Right cardiac atrium (tissue), 5 donors: Measurements from ENCODE around the gene PITX2. TPM values are rescaled to one million over a fixed set of nuclear protein-coding genes. Genes with fewer than 3 reads are reported as not detected.

ENCODE experiments used
- ATAC-seq, 2 donors: fragments of 200-7000 bp; cut with Tn5 transposase; one replicate each; pipeline versions ENCODE4 v1.8.0 to v1.9.1; 2020; ENCODE audit warnings: moderate library complexity in 2 of 2, mild to moderate bottlenecking in 1 of 2
- DNase-seq, 3 donors: peaks; one replicate each; pipeline ENCODE4 v3.0.0-alpha.2; 2020
- H3K27ac ChIP-seq: one replicate; pipeline ENCODE4 v1.5.1; 2013; ENCODE audit warnings: mild to moderate bottlenecking, low read length, control low read depth, moderate library complexity
- H3K27me3 ChIP-seq: one replicate; pipeline ENCODE4 v1.6.1; 2013; ENCODE audit not compliant: control insufficient read depth, insufficient read depth
- H3K4me1 ChIP-seq: one replicate; pipeline ENCODE4 v1.6.1; 2013; ENCODE audit warnings: low read length; ENCODE audit not compliant: control insufficient read depth, insufficient read depth
- H3K4me3 ChIP-seq: one replicate; pipeline ENCODE4 v1.5.1; 2013; ENCODE audit warnings: low read length, control low read depth
- H3K9me3 ChIP-seq: one replicate; pipeline ENCODE4 v1.6.1; 2013; ENCODE audit warnings: low read length; ENCODE audit not compliant: control insufficient read depth
- WGBS: extraction: QIAGEN DNeasy Blood & Tissue Kit; methylation state at CpG from one replicate; pipeline ENCODE4 v1.1.7; 2013; 5-methylcytosine and 5-hydroxymethylcytosine counted together
- intact Hi-C, 4 donors: fragments of 100-400 bp; cut with DNase I; formaldehyde crosslinking; loops; one replicate each; pipeline versions ENCODE4 v1.11.0 to v1.14.0; 2022 to 2023
- polyA plus RNA-seq: library from polyadenylated mRNA; stranded (reverse); fragments of 200-250 nt; gene quantifications from one replicate; pipeline ENCODE4 v1.2.3, GENCODE V29; 2013
- total RNA-seq, 4 donors: library from RNA; stranded (reverse); fragmentation: NEBNext Ultra II Directional; extraction: Animal tissue kit (Norgen Biotek cat#: 25700); gene quantifications; one replicate each; pipeline ENCODE4 v1.2.1, GENCODE V29; 2021
- donor health status: healthy with polysubstance abuse.
- donor health status: DM: no; HTN: yes; CAD: no.
- donor health status: DM: no; HTN: no; CAD: no.
- donor health status: DM: no; HTN: yes; CAD: no; lungs with severe emphysema.
- donor health status: DM: yes; HTN: yes; CAD: no.

The PITX2 gene
- total and polyA plus RNA-seq, 5 donors, result 0.14 to 0.57 TPM; not detected in 3

GRCh38 chr4:110621328-110621812, 1.5 kb downstream of the PITX2 start:
- intact Hi-C loops, result no loop called here
- Histone ChIP-seq H3K4me3 (peak overlapping the region; percentile 51), H3K27me3 (peaks cover 5% of the 10 kb centered on the region), H3K27ac (no peak overlapping the region), H3K4me1 (peaks cover 10% of the 10 kb centered on the region), H3K9me3 (no peaks in the 10 kb centered on the region)
- 9% methylated on average over 40 of the region's 40 CpGs for WGBS
- ATAC-seq (no peak), DNase-seq (peak in 1 of 3 donors; percentile 19)

DNA sequence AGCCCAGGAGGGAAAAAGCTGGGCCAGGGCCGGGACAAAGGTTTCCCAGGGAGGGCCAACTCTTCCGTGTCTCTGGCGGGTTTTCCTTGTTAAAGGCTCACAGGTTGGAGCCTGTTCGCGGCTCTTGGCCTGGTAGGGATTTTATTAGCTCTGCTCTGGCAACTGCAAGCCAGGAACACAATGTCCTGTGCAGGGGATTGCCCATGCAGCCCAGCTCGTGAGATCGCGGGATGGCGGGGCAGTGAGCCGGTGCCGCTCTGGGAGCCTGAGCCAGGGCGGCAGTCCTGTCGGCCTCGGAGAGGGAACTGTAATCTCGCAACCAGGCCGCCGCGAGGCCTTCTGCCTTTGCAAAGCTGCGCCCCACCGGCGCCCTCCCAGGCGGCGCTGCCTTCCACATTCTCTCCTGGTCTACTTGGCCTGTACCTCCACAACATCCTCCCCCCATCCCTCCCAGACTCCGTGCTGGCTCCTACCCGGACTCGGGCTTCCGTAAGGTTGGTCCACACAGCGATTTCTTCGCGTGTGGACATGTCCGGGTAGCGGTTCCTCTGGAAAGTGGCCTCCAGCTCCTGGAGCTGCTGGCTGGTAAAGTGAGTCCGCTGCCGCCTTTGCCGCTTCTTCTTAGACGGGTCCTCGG, 2.1 kb downstream of the PITX2 start:
- H3K27me3 ChIP-seq, result peaks cover 5% of the 10 kb centered on the region
- no peak overlapping the region for H3K27ac ChIP-seq
- no peaks in the 10 kb centered on the region for H3K9me3 ChIP-seq
- DNase-seq, result peak in 1 of 3 donors; percentile 52
- WGBS, result 18% methylated on average over 37 of the region's 37 CpGs
- intact Hi-C loops, result no loop called here
- H3K4me3 ChIP-seq, result peak overlapping the region; percentile 51
- peaks cover 10% of the 10 kb centered on the region for H3K4me1 ChIP-seq
- no peak for ATAC-seq

- no peak overlapping the region for H3K27ac ChIP-seq
- intact Hi-C loops, result no loop called here
- H3K4me3 ChIP-seq, result peak overlapping the region; percentile 11
- WGBS, result 45% methylated on average over 7 of the region's 7 CpGs
- DNase-seq (no peak), ATAC-seq (no peak)
- peaks cover 3% of the 10 kb centered on the region for H3K27me3 ChIP-seq
- H3K4me1 ChIP-seq, result peaks cover 10% of the 10 kb centered on the region
- H3K9me3 ChIP-seq, result no peaks in the 10 kb centered on the region
Measured at GRCh38 chr4:110620322-110620690, 2.6 kb downstream of the PITX2 start.

DNA sequence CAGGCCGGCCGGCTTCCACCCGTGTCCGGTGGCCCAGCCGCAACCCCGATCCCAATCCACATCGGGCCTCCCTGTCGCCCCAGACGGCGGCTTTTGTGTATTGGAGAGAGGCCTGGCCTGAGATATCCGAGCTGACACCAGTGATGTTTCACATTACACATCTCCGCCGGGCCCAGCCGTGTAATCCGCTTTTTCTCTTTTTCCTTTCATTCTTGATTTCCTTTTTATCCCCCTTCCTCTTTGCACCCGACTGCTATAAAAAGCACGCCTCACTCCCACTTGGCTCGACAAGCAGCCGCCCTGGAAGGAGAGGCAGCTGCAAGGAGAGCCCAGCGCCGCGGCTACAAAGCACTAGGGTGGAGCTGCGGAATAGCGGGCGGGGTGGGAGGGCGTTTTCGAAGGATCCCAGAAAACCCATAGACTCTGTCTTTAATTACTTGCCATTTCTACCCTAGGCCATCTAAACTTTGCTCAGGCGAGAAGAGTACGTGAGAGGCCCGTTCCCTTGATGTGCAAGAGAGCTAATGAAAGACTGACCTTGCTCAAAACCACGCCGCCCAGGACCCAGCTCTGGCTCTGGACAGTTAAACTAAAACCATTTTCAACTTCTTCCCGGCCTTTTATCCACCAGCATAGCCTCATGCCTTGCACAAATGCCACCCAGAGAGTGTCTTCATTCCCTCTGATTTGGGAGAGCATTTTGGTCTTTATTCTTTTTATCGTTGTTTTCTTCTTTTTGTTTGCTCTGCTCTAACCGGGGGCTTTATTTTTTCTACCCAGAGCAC, 3.2 kb downstream of the PITX2 start:
- 26% methylated on average over 35 of the region's 35 CpGs for WGBS
- Histone ChIP-seq H3K9me3 (no peaks in the 10 kb centered on the region), H3K4me1 (peaks cover 10% of the 10 kb centered on the region), H3K27me3 (peaks cover 3% of the 10 kb centered on the region), H3K27ac (no peak overlapping the region), H3K4me3 (peak overlapping the region; percentile 15)
- ATAC-seq, result no peak
- intact Hi-C loops, result no loop called here
- DNase-seq, result peak in 1 of 3 donors; percentile 16

GRCh38 chr4:110618581-110619462, 4.1 kb downstream of the PITX2 start:
- intact Hi-C loops, result no loop called here
- Histone ChIP-seq H3K9me3 (no peaks in the 10 kb centered on the region), H3K4me1 (peaks cover 10% of the 10 kb centered on the region), H3K4me3 (no peak overlapping the region), H3K27me3 (peaks cover 3% of the 10 kb centered on the region), H3K27ac (no peak overlapping the region)
- ATAC-seq (no peak), DNase-seq (peak in 1 of 3 donors; percentile 18)
- 35% methylated on average over 45 of the region's 45 CpGs for WGBS

GRCh38 chr4:110617646-110618580, 5.0 kb downstream of the PITX2 start:
- 17% methylated on average over 38 of the region's 38 CpGs for WGBS
- Histone ChIP-seq H3K4me1 (peaks cover 8% of the 10 kb centered on the region), H3K9me3 (no peaks in the 10 kb centered on the region), H3K4me3 (no peak overlapping the region), H3K27ac (no peak overlapping the region), H3K27me3 (peaks cover 3% of the 10 kb centered on the region)
- DNase-seq (no peak), ATAC-seq (no peak)
- intact Hi-C loops, result no loop called here

GRCh38 chr4:110617075-110617640, 5.7 kb downstream of the PITX2 start:
- no peak for ATAC-seq
- no peak for DNase-seq
- WGBS, result 26% methylated on average over 2 of the region's 2 CpGs
- Histone ChIP-seq H3K4me3 (no peak overlapping the region), H3K9me3 (no peaks in the 10 kb centered on the region), H3K27ac (no peak overlapping the region), H3K4me1 (peaks cover 4% of the 10 kb centered on the region), H3K27me3 (peaks cover 3% of the 10 kb centered on the region)
- intact Hi-C loops, result no loop called here

DNA sequence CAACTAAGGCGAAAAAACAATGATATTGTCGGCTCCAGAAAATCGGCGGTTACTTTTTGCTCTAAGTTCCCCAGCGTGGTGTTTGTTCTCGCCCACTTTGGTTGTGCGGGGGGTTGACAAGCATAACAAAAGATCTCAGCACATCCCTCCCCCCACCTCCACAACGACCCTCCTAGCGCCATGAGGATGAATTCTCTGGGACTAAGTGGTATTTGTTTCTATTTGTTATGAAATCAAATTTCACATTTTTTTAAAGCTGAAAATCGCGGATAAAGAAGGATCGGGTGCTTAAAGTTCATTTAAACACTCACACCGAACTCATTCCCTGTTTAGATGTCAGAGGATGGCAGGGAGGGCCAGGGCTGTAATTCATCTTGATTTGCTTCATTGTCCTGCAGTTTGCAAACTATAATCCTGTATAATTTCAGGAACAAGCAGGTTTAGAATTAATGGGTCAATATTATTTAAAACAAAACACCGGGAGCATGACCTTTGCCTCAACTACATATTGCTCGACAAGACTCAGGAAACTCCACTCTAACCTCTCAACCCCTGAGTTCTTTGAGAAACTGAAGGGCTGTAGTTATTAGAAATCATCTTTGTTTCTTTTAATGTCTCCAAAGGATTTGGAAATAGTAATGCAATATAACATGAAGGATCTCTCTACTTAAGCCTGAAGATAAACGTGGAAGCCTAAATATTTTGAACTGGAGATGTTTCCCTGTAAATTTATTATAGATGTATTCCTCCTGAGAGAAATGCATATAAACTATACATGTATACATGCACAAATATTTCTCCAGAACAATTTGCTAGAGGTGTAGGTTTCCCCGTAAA, 6.4 kb downstream of the PITX2 start:
- DNase-seq (no peak), ATAC-seq (no peak)
- WGBS, result 13% methylated on average over 17 of the region's 17 CpGs
- Histone ChIP-seq H3K9me3 (no peaks in the 10 kb centered on the region), H3K27me3 (peaks cover 3% of the 10 kb centered on the region), H3K4me3 (no peak overlapping the region), H3K4me1 (peaks cover 3% of the 10 kb centered on the region), H3K27ac (no peak overlapping the region)
- intact Hi-C loops, result no loop called here

- ATAC-seq, result no peak
- H3K4me1 ChIP-seq, result peaks cover under 1% of the 10 kb centered on the region
- no peak overlapping the region for H3K4me3 ChIP-seq
- H3K27me3 ChIP-seq, result peaks cover 3% of the 10 kb centered on the region
- intact Hi-C loops, result no loop called here
- 14% methylated on average over 38 of the region's 38 CpGs for WGBS
- H3K9me3 ChIP-seq, result no peaks in the 10 kb centered on the region
- DNase-seq, result no peak
- no peak overlapping the region for H3K27ac ChIP-seq
Measured at GRCh38 chr4:110615353-110616237, 7.3 kb downstream of the PITX2 start.
